CD4-positive, alpha-beta T cell treated with Interleukin-17A for 4 hours (primary cell): ENCODE measurements around the gene PRRC2B.
A peak's percentile ranks its signal among the peaks of the same experiment; 100 is the strongest.

Experiments
- DNase-seq: peaks from one replicate; pipeline ENCODE4 v3.0.0-alpha.2; 2020; ENCODE audit warnings: mixed read lengths

Gene PRRC2B

GRCh38 chr9:131521822-131522221 lies 127.9 kb downstream of the PRRC2B start:
- no peak for DNase-seq

GRCh38 chr9:131522257-131523085 lies 128.6 kb downstream of the PRRC2B start:
- no peak for DNase-seq

GRCh38 chr9:131523086-131523388 lies 129.2 kb downstream of the PRRC2B start:
- no peak for DNase-seq

- DNase-seq = no peak
Measured at GRCh38 chr9:131523451-131524435, 129.9 kb downstream of the PRRC2B start.

- DNase-seq = no peak
Measured at GRCh38 chr9:131524665-131525315, 130.9 kb downstream of the PRRC2B start.

- no peak for DNase-seq
Measured at GRCh38 chr9:131525643-131526565, 132.0 kb downstream of the PRRC2B start.

GRCh38 chr9:131528186-131528585 lies 134.3 kb downstream of the PRRC2B start:
- no peak for DNase-seq

GRCh38 chr9:131528886-131529505 lies 135.1 kb downstream of the PRRC2B start:
- DNase-seq = no peak

- no peak for DNase-seq
Measured at GRCh38 chr9:131529597-131530545, 136.0 kb downstream of the PRRC2B start.

GRCh38 chr9:131530546-131530919 lies 136.6 kb downstream of the PRRC2B start:
- DNase-seq = peak; percentile 27

GRCh38 chr9:131530920-131531832 lies 137.3 kb downstream of the PRRC2B start, which contains the start of gene UCK1:
TSS of gene UCK1 (minus strand) at chr9:131531263. CDS start at chr9:131531174, 89 bp downstream.
- DNase-seq = peak; percentile 91

GRCh38 chr9:131534721-131535237 lies 140.9 kb downstream of the PRRC2B start:
- DNase-seq = peak; percentile 54

- DNase-seq = no peak
Measured at GRCh38 chr9:131537946-131538345, 144.1 kb downstream of the PRRC2B start.

- peak; percentile 57 for DNase-seq
Measured at GRCh38 chr9:131539223-131539923, 145.5 kb downstream of the PRRC2B start.

- no peak for DNase-seq
Measured at GRCh38 chr9:131543141-131543540, 149.3 kb downstream of the PRRC2B start.

GRCh38 chr9:131545003-131545785 lies 151.3 kb downstream of the PRRC2B start, which contains the start of gene PRRT1B:
TSS of gene PRRT1B (plus strand) at chr9:131545523. CDS start at chr9:131545616, 93 bp downstream.
- DNase-seq = no peak

- DNase-seq = no peak
Measured at GRCh38 chr9:131545786-131546335, 152.0 kb downstream of the PRRC2B start.
